ENCODE measurements around the gene SCAI. TPM values are rescaled to one million over a fixed set of nuclear protein-coding genes. Genes with fewer than 3 reads are reported as not detected.

SCAI gene
- total and polyA plus RNA-seq, 12 donors: 0.51 to 4.4 (median 3.5) TPM

- intact Hi-C loops (cut with DNase I): no loop called here
- Histone ChIP-seq H3K4me1 (peaks cover 0 to 15% (median 9%) of the 10 kb centered on the region in 9 donors), H3K9me3 (no peaks in the 10 kb centered on the region), H3K27ac (no peak overlapping the region), H3K4me3 (no peak overlapping the region), H3K27me3 (no peaks in the 10 kb centered on the region), H3K36me3 (no peaks in the 10 kb centered on the region)
- DNase-seq (no peak), ATAC-seq (no peak)
- no peak for TF ChIP-seq CTCF (IDR thresholded peaks at IDR 0.05)
- WGBS, 2 donors: 51 to 65% methylated on average over 3 of the region's 3 CpGs
Observed at GRCh38 chr9:125099816-125100215, 43.5 kb downstream of the SCAI start.

- no peaks in the 10 kb centered on the region for H3K36me3 ChIP-seq
- TF ChIP-seq CTCF (IDR thresholded peaks at IDR 0.05): no peak
- no peaks in the 10 kb centered on the region for H3K27me3 ChIP-seq
- no peak overlapping the region for H3K4me3 ChIP-seq
- DNase-seq (no peak), ATAC-seq (no peak)
- WGBS, 2 donors: 90 to 96% methylated on average over 2 of the region's 2 CpGs
- H3K27ac ChIP-seq: no peak overlapping the region
- H3K4me1 ChIP-seq: peaks cover 0 to 7% (median 0%) of the 10 kb centered on the region in 9 donors
- H3K9me3 ChIP-seq: no peaks in the 10 kb centered on the region
- intact Hi-C loops (cut with DNase I): no loop called here
Observed at GRCh38 chr9:125095821-125096443, 47.4 kb downstream of the SCAI start.

GRCh38 chr9:125091121-125091520 is 52.2 kb downstream of the SCAI start:
- no peak for TF ChIP-seq CTCF (IDR thresholded peaks at IDR 0.05)
- Histone ChIP-seq H3K27ac (no peak overlapping the region), H3K27me3 (no peaks in the 10 kb centered on the region), H3K36me3 (no peaks in the 10 kb centered on the region), H3K4me3 (no peak overlapping the region), H3K4me1 (peaks cover 0 to 5% (median 0%) of the 10 kb centered on the region in 9 donors), H3K9me3 (no peaks in the 10 kb centered on the region)
- intact Hi-C loops (cut with DNase I): no loop called here
- ATAC-seq (no peak), DNase-seq (no peak)
- WGBS, 2 donors: 89 to 91% methylated on average over 3 of the region's 3 CpGs

- Histone ChIP-seq H3K4me3 (no peak overlapping the region), H3K36me3 (no peaks in the 10 kb centered on the region), H3K4me1 (peaks cover 0 to 11% (median 0%) of the 10 kb centered on the region in 9 donors), H3K27ac (no peak overlapping the region), H3K27me3 (no peaks in the 10 kb centered on the region), H3K9me3 (no peaks in the 10 kb centered on the region)
- DNase-seq (no peak), ATAC-seq (no peak)
- no peak for TF ChIP-seq CTCF (IDR thresholded peaks at IDR 0.05)
- intact Hi-C loops (cut with DNase I): no loop called here
Observed at GRCh38 chr9:125089331-125089730, 54.0 kb downstream of the SCAI start.
